ENCODE measurements around the gene CLEC9A.
"Not testable (repeated sequence)": the region's sequence is repeated elsewhere in the genome, so short reads cannot be mapped to it uniquely, and the experiment has no call there.

Gene CLEC9A

DNA sequence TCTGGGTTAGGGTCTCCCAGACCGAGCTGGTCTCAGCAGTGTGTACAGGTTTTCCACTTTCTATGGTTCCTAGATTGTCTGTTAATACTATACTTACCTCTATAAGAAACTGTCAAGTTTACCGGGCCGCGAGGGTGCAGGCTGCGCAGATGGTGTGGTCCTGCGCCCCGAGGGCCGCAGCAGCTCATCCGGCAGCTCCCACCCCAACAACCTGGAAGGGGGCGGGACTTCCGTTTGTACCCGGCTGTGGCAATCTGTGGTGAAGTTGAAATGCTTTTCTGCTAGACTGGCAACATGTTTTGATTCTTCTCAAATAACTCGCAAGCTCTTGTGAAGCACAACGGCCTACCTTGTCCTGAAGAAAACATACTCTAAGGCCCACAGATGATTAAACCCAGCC lies at the start of gene CLEC9A:
CLEC9A (plus strand) TSS at position 237 of the 400 bp plus-strand sequence. CDS start 22,006 bp downstream, outside the sequence.
- no peak for DNase-seq (ENCODE audit: low spot score)

DNA sequence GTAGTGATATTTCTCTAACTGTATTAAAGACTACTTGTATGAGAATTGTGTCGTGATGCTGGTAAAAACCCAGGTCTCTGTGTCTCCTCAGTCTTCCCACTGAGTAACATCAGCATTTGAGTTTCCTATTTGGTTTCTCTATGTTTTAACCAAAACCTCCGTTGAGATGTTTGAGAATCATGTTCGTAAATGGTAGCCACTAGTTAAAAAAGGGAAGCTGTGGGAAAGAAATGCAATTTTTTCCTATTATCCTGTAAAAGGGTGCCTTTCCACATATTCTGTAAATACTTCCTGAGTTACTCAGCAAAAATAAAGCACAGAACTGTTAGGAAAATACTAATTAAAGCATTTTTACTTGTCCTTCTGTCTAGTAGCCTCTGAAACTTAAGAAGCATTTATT lies 38.6 kb upstream of the CLEC9A start:
- DNase-seq (ENCODE audit: low spot score): no peak

DNA sequence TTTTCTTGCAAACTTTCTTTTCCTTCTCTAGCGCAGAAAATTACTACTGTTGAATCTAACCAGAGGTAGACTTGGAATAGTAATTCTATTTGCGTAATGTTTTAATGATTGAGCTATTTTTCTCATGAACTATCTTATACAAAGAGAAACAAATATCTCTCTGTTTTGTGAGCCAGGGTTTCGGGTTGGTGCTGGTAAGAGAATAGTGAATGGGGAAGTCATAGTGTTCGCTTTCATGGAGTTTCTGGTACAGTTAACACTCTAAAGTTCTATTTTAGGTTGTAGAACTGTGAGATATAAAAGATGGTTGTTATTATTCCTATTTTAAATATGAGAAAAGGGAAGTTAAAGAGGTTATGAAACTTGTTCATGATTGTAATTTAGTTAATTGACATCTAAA lies 38.2 kb upstream of the CLEC9A start:
- DNase-seq (ENCODE audit: low spot score): no peak

DNA sequence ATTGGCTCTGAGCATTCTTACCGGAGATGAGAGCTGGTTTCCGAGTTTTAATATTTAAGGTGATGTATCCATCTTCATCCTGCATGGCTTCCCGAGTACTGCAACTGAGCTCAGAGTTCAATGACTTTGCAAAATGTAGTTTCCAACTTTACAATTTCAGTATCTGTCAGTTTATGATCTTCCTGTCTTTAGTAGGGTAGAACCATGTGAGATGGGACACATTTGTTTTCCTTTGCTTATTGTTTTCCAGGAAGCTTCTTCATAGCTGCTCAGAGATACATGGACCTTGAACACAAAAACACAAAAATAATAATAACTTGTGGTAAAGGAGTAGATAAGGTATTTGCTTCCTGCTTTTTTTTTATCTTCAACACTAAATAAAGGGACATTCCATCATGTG lies 31.5 kb upstream of the CLEC9A start, which contains the start of gene CLEC1B:
CLEC1B (minus strand) TSS at position 106 of the 400 bp plus-strand sequence; CDS start at position 85, 21 bp downstream.
- no peak for DNase-seq (ENCODE audit: low spot score)

DNA sequence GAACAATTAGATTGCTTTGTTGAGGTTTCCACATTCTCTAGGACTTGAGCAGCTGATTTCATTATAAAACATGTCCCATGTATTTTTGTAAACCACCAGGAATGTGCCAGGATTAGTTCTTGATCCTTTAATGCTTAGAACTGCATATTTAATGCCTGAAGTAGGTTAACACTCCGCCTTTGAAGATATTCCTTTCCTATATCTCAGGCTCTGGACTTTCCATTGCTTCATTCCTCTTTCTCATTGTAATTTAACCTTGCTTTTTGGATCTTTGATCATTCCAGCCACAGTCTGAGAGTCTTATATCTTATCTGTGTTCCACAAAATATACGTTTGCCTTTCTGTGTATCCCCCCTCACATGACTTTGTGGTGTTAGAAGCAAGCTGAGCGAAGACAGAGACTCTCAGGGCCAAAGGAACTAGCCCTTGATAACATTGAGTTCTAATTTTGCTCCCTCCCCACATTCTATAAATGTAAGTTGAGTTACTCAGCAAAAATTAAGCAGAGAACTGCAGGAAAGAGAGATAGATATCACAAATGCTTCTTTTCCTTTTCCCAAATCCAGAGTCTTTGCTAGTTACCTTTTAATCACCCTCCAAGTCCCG lies 29.2 kb upstream of the CLEC9A start:
- no peak for DNase-seq (ENCODE audit: low spot score)

DNA sequence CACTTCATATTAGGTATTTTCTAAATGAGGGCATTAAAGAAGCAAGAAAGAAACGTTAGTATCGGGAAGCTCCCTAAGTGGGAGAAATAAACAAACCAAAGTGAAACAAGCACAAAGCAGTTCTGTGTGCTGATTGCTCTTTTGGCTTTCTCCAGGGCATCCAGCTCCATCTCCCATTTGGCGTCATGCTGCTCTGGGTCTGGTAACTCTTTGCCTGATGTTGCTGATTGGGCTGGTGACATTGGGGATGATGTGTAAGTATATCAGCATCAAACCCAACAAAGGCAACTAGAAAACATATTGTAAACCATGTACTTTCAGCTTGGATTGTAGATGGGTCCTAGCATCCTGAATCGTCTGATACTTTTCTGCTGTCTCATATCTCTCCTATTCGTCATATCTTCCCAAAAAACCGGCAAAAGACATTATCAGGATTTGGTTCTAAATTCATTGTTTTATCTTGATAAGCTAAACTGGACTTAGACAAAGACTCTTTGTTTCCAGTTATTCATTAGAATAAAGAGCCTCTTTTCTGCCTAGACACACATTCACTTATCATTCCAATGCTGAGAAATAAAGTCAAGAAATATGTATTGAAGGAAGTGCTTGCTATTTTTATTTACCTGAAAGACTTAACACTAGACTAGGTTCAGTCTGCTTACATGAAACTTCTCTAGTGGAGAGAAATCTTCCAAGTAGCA lies 17.7 kb upstream of the CLEC9A start:
- DNase-seq (ENCODE audit: low spot score): no peak

DNA sequence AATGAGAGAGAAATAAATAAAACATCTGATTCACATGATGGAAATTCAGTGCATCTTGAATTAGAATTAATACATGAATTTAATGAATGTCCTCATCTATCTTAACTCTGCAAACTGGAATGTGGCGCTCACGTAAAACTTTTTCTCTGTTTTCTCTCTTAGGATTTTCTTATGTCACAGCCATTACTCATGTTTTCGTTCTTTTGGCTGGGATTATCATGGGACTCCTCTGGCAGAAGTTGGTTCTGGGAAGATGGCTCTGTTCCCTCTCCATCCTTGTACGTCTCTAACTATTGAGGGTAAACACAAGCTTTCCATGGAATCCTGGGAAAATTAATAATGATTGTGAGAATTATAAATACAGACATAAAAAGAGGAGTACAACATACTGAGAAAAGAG lies 15.0 kb upstream of the CLEC9A start:
- DNase-seq (ENCODE audit: low spot score): no peak

DNA sequence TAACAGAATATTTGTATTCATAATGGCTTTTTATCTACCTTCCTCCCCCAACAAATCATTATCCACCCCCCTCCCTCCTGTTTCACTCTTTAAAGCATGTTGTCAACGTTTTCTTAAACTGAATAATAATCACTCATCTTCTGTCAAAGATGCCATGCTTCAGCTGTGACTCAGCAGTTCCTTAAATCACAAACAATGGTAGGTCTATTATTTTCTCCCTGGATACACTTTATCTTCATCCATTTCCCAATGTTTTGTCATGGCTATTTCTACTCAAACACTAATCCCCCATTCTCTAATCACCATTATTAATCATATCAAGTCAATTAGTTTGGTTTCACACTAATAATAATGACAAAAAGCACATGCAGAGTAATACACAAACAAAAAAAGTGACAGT lies 13.6 kb upstream of the CLEC9A start:
- DNase-seq (ENCODE audit: low spot score): no peak

DNA sequence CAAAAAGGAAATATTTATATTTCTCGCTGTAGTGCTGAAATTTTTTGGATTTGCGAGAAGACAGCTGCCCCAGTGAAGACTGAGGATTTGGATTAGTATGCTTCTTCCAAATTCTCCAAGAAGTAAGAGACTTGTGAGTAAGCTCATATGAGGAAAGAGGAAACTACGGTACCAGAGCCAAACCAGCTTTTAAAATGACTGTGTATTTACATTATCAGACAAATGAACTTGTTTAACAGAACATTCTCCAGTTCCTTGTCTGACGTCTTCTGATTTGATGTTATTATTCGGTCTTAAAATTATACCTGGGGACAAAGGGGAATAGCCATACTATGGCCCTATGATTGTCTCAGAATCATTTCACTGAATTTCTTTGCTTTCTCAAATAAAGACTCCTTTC lies 12.1 kb upstream of the CLEC9A start:
- DNase-seq (ENCODE audit: low spot score): no peak

DNA sequence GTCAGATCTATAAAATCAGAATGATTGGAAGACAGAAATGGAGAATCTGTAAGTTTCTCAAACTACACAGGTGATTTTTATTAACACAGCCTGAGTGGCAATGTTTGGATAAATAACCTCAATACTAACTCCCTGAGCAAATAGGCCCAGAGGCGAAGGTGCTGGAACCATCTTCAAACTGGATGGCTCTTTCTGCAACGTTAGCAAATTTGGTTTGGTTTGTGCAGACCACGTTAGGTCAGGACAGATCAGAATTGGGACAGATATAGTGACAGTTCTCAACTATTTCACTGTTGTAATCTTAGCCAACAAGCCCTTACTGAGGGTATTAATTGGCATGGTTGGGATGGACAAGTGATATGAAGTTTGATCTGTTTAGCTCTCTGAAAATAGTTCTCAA lies 9.1 kb upstream of the CLEC9A start:
- DNase-seq (ENCODE audit: low spot score): no peak

DNA sequence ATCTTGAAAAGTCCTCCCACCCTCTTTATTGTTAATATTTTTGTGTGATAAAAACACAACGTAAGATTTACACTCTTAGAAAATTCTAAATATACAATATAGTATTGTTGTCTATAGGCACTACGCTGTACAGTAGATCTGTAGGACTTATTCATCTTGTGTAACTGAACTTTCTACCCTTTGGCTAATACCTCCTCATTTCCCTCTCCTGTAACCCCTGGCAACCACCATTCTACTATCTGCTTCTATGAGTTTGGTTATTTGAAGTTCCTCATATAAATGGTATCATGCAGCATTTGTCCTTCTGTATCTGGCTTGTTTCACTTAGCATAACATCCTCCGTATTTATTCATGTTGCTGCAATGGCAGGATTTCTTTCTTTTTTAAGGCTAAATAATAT lies 5.2 kb upstream of the CLEC9A start:
- DNase-seq (ENCODE audit: low spot score): no peak

DNA sequence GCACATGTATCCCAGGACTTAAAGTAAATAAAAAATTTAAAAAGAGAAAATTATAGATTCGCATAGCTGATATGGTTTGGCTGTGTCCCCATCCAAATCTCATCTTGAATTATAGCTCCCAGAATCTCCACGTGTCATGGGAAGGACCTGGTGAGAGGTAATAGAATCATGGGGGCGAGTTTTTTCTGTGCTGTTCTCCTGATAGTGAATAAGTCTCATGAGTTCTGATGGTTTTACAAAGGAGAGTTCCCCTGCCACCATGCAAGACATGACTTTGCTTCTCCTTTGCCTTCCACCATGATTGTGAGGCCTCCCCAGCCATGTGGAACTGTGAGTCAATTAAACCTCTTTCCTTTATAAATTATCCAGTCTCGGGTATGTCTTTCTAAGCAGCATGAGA lies 3.8 kb upstream of the CLEC9A start:
- DNase-seq (ENCODE audit: low spot score): not testable (repeated sequence)

DNA sequence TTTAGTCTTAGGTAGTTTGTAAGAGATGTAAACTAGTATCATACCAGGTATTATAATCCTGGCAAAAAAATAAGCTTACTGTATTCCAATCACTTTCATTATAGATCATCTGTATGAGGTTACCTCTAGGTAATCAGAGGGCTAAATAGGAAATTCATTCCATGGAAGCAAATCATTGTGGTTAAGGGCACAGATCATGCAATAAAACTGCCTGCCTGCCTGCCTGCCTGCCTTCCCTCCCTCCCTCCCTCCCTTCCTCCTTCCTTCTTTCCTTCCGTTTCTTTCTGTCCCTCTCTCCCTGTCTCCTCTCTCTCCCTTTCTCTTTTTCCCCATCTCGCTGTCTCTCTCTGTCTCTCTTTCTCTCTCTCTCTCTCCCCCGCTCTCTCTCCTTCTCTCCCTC lies 3.2 kb upstream of the CLEC9A start:
- no peak for DNase-seq (ENCODE audit: low spot score)

DNA sequence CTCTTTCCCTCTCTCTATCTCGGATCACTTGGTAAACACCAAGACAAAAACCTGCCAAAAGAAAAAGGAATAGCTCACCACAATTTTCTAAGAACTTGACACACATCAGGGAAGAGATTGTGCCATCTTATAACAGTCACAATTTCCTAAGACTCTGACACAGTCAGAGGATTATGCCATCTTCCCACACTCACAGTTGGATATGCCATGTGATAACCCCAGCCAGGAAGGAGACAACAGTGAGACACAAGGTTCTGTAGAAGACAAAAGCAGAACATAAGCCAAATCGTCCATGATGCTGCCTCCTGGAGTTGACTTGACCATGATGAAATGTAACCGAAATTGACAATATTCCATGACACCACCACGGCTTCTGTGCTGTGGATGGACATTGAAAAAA lies 2.8 kb upstream of the CLEC9A start:
- DNase-seq (ENCODE audit: low spot score): no peak

DNA sequence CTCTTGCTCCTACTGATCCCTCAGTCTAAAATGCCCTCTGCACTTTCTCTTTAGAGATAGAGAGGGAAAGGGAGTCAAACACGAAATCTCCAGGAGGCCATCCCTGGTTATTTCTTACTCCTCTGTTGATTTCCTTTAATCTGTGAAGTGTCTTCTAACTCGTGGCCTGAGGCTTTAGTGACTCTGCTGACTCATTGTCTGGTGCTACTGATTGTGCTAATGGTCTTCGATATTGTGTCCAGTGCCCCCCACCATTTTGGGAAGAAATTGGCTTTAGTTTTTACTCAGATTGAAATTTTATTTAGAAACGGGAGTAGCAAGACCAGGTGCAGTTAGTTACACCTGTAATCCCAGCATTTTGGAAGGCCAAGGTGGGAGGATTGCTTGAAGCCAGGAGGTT lies 839 bp downstream of the CLEC9A start:
- no peak for DNase-seq (ENCODE audit: low spot score)

DNA sequence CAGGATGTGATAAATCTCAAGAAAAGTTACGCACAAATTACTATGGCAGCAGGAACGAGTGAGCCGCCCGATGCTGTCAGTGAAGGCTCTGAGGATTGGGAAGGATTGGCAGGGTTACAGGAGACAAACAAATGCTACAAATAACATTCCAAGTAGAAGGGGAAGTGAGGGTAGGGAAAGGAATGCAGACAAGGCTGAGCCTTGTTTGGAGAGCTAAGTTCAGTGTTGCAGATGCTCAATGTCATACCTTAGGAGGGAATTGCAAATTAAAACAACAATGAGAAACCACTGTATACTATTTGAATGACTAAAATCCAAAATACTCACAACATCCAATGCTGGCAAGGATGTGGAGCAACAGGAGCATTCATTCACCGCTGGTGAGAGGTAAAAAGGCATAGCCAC lies 1.3 kb downstream of the CLEC9A start:
- DNase-seq (ENCODE audit: low spot score): no peak

DNA sequence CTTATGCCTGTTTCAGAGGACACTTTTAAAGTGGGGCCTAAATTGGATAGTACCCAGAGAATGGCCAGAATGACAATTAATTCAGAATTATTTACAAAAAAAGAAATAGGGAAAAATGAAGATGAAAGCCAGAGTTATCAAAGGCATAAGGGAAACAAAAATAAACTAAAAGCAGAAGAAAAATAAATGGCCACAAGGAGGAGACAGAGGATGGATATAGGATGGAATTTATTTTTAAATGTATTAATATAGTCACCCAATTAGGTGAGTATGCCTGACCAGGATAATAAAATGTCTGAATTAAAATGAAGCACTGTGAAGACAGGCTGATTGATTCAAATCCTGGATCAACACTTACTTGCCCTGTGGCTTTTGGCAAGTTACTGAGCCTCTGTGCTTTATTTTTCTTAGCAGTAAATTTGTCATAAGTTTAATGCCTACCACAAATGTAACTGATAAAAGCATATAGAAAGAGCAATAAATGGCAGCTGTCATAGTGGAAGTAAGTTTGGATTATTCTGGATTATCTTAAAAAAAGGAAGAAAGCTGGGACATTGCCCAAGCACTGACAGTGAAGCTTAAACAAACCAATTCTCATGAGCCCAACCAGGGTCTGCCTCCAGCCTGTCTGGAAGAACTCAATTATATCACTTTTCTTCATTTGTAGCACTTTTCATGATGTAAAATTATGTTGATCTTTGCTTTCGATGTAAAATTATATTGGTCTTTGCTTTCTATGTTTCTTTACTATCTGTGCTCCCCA lies 3.5 kb downstream of the CLEC9A start:
- DNase-seq (ENCODE audit: low spot score): no peak

DNA sequence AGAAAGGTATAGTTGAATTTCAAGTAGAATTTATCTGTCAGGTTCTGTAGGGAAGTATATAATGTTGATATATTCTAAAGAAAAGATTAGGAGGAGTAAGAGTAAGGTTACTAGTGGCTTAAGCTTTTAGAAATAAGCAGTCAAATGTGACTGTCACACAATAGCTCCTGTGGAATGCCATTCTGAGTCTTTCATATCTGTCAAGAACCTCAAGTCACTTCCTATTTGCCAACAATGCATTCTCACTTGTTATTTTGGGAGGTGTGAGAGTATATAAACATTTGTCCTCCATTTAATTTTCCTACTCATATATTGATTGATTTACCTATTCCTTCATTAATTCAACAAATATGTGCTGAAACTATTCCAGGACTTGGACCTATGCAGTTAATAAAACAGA lies 11.7 kb downstream of the CLEC9A start:
- DNase-seq (ENCODE audit: low spot score): no peak

DNA sequence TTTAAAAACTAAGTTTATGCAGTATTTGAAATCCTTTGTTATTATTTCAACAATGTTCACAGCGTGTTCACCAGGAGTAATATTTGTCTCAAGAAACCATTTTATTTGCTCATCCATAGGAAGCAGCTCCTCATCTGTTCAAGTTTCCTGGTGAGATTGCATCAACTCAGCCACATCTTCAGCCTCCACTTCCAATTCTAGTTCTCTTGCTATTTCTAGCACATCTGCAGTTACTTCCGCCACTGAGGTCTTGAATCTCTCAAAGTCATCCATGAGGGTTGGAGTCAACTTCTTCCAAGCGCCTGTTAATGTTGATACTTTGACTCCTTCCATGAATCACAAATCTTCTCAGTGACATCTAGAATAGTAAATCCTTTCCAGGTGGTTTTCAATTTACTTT lies 18.0 kb downstream of the CLEC9A start:
- DNase-seq (ENCODE audit: low spot score): no peak

DNA sequence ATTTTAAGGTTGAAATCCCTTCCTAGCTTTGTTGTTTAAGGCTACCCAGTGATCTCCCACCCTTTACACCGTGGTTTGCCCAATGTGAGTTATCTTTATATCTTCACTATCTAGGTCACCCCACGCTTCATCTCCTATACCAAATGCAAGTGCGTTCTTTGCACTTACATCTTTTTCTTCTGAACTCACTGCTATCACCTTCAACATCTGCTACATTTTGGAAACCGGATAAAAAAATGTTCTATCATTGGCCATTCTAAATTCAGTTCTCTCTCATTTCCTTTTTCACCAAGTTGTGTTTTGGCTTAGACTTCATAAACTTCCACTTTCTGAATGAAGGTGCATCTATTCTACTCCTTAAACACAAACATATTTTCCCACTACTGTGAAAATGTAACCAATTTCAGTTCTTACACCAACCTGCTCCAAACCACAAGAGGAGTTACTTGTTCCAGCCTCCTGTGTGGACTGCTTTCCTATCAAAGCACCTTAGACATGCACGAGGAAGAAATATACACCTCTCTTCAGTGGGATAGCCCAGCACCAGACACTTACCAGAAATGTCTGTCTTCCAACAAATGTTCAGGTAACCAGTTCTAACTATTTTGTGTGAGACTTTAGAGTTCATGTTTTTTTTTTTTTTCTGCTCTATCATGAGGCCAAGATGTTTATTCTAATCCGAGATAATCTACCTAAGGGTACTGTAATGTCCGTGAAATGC lies 21.9 kb downstream of the CLEC9A start:
- no peak for DNase-seq (ENCODE audit: low spot score)

DNA sequence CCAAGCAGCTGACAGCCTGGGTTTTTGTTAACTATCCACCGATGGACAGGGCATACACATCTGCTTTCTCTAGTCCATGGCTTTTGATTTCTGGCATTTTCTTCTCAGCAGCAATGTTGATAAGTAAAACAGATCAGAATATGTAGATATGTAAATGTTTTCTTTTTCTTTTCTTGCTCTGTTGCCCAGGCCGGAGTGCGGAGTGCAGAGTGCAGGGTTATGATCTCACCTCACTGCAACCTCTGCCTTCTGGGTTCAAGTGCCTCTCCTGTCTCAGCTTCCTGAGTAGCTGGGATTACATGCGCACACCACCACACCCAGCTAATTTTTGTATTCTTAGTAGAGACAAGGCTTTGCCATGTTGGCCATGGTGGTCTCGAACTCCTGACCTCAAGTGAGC lies 27.9 kb downstream of the CLEC9A start:
- no peak for DNase-seq (ENCODE audit: low spot score)

DNA sequence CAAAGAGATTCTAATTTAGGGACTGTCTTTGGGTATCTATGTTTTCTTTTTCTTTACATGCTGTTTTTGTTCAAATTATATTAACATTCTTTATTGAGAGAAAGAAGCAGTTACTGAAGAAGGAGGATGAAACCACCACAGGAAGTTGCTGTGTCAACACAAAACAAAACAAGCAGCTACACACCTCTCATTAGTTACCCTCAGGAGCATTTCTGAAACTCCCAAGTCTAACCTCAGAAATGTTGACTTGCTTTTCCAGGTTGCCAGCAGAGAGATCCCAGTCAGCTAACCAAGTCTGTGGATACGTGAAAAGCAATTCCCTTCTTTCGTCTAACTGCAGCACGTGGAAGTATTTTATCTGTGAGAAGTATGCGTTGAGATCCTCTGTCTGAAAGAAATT lies 34.8 kb downstream of the CLEC9A start:
- no peak for DNase-seq (ENCODE audit: low spot score)

DNA sequence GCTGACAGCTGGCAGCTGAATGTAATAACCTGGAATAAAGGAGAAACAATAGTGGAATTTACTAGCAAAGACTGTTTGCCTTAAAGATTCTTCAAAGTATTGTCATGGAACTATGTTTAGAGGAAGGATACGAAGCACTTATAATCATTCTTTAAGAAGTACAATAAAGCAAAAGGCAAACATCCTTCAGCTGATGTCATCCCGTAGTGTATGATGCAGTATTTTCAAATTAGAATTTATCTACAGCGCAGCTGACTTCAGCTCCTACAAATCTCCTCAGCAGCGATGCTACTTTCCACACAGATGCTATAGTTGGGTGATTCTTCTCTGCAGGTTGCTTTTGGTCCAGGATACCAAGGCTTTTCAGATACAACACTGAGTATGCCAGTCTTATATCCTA lies 36.8 kb downstream of the CLEC9A start:
- DNase-seq (ENCODE audit: low spot score): no peak

Data from CD4-positive, alpha-beta T cell treated with Interleukin-15 for 4 hours (primary cell).